ENCODE results near the gene NR5A2.

GRCh38 chr1:200213392-200213791 is 185.9 kb downstream of the NR5A2 start:
- TF ChIP-seq, protein P1, sequence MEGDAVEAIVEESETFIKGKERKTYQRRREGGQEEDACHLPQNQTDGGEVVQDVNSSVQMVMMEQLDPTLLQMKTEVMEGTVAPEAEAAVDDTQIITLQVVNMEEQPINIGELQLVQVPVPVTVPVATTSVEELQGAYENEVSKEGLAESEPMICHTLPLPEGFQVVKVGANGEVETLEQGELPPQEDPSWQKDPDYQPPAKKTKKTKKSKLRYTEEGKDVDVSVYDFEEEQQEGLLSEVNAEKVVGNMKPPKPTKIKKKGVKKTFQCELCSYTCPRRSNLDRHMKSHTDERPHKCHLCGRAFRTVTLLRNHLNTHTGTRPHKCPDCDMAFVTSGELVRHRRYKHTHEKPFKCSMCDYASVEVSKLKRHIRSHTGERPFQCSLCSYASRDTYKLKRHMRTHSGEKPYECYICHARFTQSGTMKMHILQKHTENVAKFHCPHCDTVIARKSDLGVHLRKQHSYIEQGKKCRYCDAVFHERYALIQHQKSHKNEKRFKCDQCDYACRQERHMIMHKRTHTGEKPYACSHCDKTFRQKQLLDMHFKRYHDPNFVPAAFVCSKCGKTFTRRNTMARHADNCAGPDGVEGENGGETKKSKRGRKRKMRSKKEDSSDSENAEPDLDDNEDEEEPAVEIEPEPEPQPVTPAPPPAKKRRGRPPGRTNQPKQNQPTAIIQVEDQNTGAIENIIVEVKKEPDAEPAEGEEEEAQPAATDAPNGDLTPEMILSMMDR (IDR thresholded peaks at IDR 0.05) = no peak
- TF ChIP-seq ZFX (IDR thresholded peaks at IDR 0.05; ENCODE audit: borderline replicate concordance) = no peak

All from 22Rv1 (cell line).